Fibroblast of lung (primary cell): ENCODE measurements around the gene TGFB3.

ENCODE experiments used
- CTCF ChIP-seq, 2 donors: IDR thresholded peaks in 1 of 2; conservative IDR thresholded peaks in 1 of 2; 1 replicate in 1 of 2; 2 replicates in 1 of 2; pipeline ENCODE4 v1.5.1; 2011 to 2012; ENCODE audit warnings: low read length in 2 of 2, control low read depth in 1 of 2, inconsistent platforms in 1 of 2, low read depth in 1 of 2, mild to moderate bottlenecking in 1 of 2
- EZH2 ChIP-seq: IDR thresholded peaks from 2 replicates; pipeline ENCODE4 v1.5.1; 2012; ENCODE audit warnings: low read length, control low read depth, mild to moderate bottlenecking; ENCODE audit errors: missing control alignments

- TF ChIP-seq CTCF (conservative IDR thresholded peaks at IDR 0.05 in 1 of 2, IDR thresholded peaks at IDR 0.05 in 1 of 2; ENCODE audit: low read depth in 1 of 2, low read length in 2 of 2) (no peak), EZH2 (no peak)
Measured at GRCh38 chr14:76022991-76023390, 41.2 kb upstream of the TGFB3 start.
